Progenitor cell of endocrine pancreas (in vitro differentiated cells): ENCODE results near the gene TANC1. TPM values are rescaled to one million over a fixed set of nuclear protein-coding genes. Genes with fewer than 3 reads are reported as not detected.

ENCODE experiments used
- DNase-seq: peaks from one replicate; pipeline ENCODE4 v3.0.0; 2021; ENCODE audit warnings: low spot score; ENCODE audit not compliant: unreplicated experiment
- H3K27ac Mint-ChIP-seq: 2 replicates; pipeline ENCODE4 v1.8.0; 2021; ENCODE audit warnings: mild to moderate bottlenecking, moderate library complexity, mixed read lengths
- H3K27me3 Mint-ChIP-seq: 2 replicates; pipeline ENCODE4 v1.8.0; 2021; ENCODE audit warnings: mixed read lengths
- H3K36me3 Mint-ChIP-seq: 2 replicates; pipeline ENCODE4 v1.8.0; 2022; ENCODE audit warnings: mixed read lengths; ENCODE audit not compliant: insufficient read depth
- H3K4me1 Mint-ChIP-seq: 2 replicates; pipeline ENCODE4 v1.8.0; 2021; ENCODE audit warnings: low read depth, mixed read lengths
- H3K4me3 Mint-ChIP-seq: 2 replicates; pipeline ENCODE4 v1.8.0; 2021; ENCODE audit warnings: low read depth, mild to moderate bottlenecking, moderate library complexity, mixed read lengths
- H3K9me3 Mint-ChIP-seq: 2 replicates; pipeline ENCODE4 v1.8.0; 2021; ENCODE audit warnings: low read depth, mixed read lengths
- total RNA-seq: library from RNA; stranded (reverse); gene quantifications from 2 replicates; pipeline ENCODE4 v1.2.1, GENCODE V29; 2021
- TF ChIP-seq, protein P1 (sequence below): fragments of 200-600 bp; sonication (generic); IDR thresholded peaks from one replicate; pipeline ENCODE4 v1.5.0; 2021; ENCODE audit warnings: antibody characterized with exemption, mild to moderate bottlenecking; ENCODE audit not compliant: unreplicated experiment

The TANC1 gene
- total RNA-seq, 1 donor from 2014 or later: 29.8 TPM

DNA sequence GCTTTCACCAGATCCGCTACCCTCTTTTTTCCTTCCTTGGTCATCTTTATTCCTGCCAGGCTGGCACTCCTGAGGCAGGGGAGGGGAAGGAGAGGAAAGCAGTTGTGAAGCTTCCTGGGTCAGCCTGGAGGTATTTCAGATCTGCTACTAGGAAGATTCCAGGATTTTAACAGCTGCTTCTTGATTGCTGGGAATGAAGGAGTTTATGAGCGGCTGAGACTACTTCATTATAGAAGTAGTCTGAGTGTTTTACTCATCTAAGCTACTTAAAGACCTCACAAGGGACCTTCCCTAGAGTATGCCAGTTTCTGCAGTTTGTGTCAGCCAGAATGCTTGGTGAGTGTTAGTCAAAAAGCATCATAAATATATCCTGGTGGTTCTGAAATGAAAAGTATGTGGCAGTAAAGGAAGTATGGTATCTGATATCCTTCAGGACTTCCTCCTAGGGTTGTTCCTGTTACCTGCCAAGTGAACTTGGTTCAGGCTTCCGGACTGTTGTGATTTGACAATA is 1.9 kb downstream of the TANC1 start:
- Mint-ChIP-seq H3K9me3 (no peaks in the 10 kb centered on the region), H3K27me3 (peaks cover 16% of the 10 kb centered on the region), H3K36me3 (peaks cover 3% of the 10 kb centered on the region), H3K4me1 (peaks cover 46% of the 10 kb centered on the region), H3K27ac (peak overlapping the region; percentile 94), H3K4me3 (peak overlapping the region; percentile 94)
- DNase-seq: no peak
- TF ChIP-seq, protein P1, sequence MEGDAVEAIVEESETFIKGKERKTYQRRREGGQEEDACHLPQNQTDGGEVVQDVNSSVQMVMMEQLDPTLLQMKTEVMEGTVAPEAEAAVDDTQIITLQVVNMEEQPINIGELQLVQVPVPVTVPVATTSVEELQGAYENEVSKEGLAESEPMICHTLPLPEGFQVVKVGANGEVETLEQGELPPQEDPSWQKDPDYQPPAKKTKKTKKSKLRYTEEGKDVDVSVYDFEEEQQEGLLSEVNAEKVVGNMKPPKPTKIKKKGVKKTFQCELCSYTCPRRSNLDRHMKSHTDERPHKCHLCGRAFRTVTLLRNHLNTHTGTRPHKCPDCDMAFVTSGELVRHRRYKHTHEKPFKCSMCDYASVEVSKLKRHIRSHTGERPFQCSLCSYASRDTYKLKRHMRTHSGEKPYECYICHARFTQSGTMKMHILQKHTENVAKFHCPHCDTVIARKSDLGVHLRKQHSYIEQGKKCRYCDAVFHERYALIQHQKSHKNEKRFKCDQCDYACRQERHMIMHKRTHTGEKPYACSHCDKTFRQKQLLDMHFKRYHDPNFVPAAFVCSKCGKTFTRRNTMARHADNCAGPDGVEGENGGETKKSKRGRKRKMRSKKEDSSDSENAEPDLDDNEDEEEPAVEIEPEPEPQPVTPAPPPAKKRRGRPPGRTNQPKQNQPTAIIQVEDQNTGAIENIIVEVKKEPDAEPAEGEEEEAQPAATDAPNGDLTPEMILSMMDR: no peak

DNA sequence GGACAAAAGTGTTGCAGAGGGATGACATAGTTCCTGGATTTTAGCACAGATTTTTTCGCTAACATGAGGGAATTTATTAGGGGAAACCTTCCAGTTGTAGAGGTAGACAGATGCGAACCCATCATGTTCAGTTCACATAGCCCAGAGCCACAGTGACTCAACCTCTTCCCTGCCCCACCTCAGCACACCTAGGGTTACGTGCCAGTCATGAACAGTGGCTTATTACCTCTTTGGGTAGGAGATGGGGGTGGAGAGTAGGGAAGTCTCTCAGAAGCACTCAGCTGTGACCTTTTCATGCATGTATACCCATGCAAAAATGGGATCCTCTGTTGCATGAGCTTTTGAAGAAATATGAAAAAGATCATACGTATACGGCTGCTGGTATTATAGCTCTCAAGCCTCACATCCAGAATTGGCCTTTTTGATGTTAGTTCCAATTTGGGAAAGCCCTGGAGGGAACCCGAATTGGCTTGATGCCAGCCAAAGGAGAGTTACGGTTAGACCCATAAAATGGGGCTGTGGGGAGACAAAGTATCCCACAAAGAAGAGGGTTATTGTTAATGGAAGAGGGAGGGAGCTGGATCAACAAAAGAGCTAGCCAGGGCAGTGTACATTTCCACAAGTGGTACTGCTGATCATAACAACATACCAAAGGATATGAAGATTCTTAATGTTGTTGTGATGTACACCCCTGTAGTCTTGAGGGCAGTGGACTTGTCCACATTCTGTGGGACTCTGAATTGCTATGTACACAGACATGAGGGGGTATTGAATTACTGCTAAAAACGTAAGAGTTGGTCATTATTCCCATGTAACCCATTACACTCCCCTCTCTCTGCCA is 4.9 kb downstream of the TANC1 start:
- Mint-ChIP-seq H3K4me3 (no peak overlapping the region), H3K9me3 (no peaks in the 10 kb centered on the region), H3K36me3 (peaks cover 5% of the 10 kb centered on the region), H3K4me1 (peaks cover 37% of the 10 kb centered on the region), H3K27ac (peak overlapping the region; percentile 63), H3K27me3 (peaks cover 2% of the 10 kb centered on the region)
- no peak for DNase-seq
- TF ChIP-seq, protein P1: no peak

DNA sequence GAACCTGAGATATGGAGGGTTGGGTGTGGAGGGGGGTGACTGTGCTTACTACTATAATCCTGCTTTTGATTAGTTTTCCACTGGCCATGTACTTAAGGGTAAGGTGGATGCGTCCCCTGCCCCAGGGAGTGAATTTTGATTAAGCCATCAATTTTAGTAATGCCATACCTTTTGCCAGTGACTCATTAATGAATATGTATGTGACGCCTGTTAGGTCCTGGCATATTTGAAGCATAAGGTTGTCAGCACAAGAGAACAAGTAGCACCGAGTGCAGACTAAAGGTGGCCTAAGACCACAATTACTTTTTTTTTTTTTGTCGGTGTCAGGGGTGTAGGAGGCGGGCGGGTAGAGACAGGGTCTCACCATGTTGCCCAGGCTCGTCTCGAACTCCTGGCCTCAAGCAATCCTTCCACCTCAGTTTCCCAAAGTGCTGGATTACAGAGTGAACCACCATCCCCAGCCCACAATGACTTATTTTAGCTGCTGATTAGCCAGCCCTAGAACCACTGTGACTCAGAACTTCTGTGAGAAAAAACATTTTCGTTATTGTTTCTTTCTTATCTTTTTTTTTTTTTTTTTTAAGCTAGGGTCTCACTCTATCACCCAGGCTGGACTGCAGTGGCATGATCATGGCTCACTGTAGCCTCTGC is 7.0 kb downstream of the TANC1 start:
- DNase-seq: no peak
- H3K4me3 Mint-ChIP-seq: no peak overlapping the region
- H3K9me3 Mint-ChIP-seq: no peaks in the 10 kb centered on the region
- no peak overlapping the region for H3K27ac Mint-ChIP-seq
- TF ChIP-seq, protein P1: no peak
- H3K27me3 Mint-ChIP-seq: peaks cover 2% of the 10 kb centered on the region
- H3K4me1 Mint-ChIP-seq: peaks cover 28% of the 10 kb centered on the region
- H3K36me3 Mint-ChIP-seq: peaks cover 5% of the 10 kb centered on the region

DNA sequence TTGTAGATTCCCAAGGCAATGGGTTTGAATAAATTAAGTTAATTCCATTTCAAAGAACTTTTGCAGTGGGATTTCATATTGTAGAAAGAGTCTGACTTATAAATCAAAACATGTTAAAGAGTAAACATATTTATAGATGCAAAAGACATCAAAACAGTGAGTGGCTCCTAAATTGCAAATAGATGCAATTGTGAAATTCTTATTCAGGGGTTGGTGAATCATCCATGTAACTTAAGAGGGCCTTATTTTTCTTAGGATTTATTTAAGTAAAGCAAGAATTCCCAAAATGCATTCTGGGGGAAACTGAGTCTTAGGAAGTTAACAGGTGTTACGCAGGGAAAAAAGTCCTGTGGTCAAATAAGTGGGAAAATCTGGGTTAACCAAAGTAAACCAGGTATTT is 11.3 kb downstream of the TANC1 start:
- Mint-ChIP-seq H3K4me3 (no peak overlapping the region), H3K36me3 (peaks cover 1% of the 10 kb centered on the region), H3K27me3 (no peaks in the 10 kb centered on the region), H3K9me3 (no peaks in the 10 kb centered on the region), H3K27ac (no peak overlapping the region), H3K4me1 (peaks cover 16% of the 10 kb centered on the region)
- TF ChIP-seq, protein P1: no peak
- DNase-seq: no peak

DNA sequence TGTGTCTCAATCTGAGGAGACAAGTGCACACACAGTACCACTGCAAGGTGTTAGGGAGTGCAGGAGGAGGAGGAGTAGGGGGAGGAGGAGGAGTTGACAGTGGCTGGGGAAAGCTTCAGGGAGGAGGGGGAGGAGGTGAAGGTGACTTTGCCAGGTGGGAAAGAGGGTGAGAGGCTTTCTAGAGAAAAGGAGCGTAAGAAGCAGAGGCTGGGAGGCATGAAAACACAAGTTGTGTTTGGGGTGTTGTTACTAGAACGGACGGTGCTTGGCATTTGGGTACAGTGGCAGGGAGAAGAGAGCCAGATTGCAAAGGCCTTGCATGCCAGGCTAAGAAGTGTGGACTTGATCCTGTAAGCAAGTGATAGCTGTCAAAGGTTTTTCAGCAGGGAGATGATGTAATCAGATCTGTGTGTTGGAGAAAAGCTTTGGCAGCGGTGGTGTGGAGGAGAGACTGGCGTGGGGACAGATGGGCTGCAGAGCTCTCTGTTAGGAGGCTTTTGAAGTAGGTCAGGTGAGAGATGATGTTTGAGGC is 16.2 kb downstream of the TANC1 start:
- Mint-ChIP-seq H3K27me3 (no peaks in the 10 kb centered on the region), H3K27ac (peak overlapping the region; percentile 0), H3K36me3 (no peaks in the 10 kb centered on the region), H3K9me3 (no peaks in the 10 kb centered on the region), H3K4me1 (peaks cover 25% of the 10 kb centered on the region), H3K4me3 (no peak overlapping the region)
- TF ChIP-seq, protein P1: no peak
- DNase-seq: no peak
